HepG2 (cell line): Measurements from ENCODE around the gene SP5. TPM values are rescaled to one million over a fixed set of nuclear protein-coding genes. Genes with fewer than 3 reads are reported as not detected.

Experiments
- ATAC-seq: fragments of 200-7000 bp; cut with Tn5 transposase; 3 replicates; pipeline ENCODE4 v1.9.1; 2020; ENCODE audit warnings: mild to moderate bottlenecking, moderate library complexity
- BruUV-seq: library from RNA; stranded (reverse); fragments of 400-500 nt; replicated peaks from 2 replicates; lab custom pipeline; 2021; lab: Mats Ljungman, UMichigan
- CTCF ChIA-PET: fragments of 300-600 bp; formaldehyde crosslinking; extraction: SDS; loops from one replicate; lab custom pipeline; 2021; ENCODE audit warnings: low total read pairs, inconsistent platforms, low intra/inter-chr PET ratio; lab: Yijun Ruan, JAX
- POLR2A ChIA-PET: fragments of 350-600 bp; sonication (Branson Sonifier 250); formaldehyde crosslinking; loops from one replicate; lab custom pipeline; 2020; ENCODE audit warnings: antibody characterized with exemption, inconsistent platforms; lab: Yijun Ruan, JAX
- DNase-seq: peaks from one replicate; pipeline ENCODE4 v3.0.0-alpha.2; 2015; ENCODE audit warnings: low spot score
- FAIRE-seq: peaks from 3 replicates; lab custom pipeline; 2011; peaks lifted over from hg19 to GRCh38; lab: Jason Lieb, UNC
- H2AFZ ChIP-seq: one replicate; pipeline ENCODE4 v1.6.1; 2011; ENCODE audit warnings: low read length, inconsistent platforms
- H3K27ac ChIP-seq: fragments of 300-600 bp; 3 replicates; pipeline ENCODE4 v1.8.0; 2011; ENCODE audit warnings: mixed run types, mild to moderate bottlenecking, mixed read lengths, low read length, inconsistent platforms; ENCODE audit not compliant: insufficient read depth; ENCODE audit errors: extremely low read length
- H3K27me3 ChIP-seq, 2 experiments: fragments of 200-600 bp in 1 of 2; 2 replicates in 1 of 2; 3 replicates in 1 of 2; pipeline versions ENCODE4 v1.6.0 to v1.8.0; 2011; ENCODE audit warnings: low read length in 2 of 2, mild to moderate bottlenecking in 2 of 2, moderate library complexity in 2 of 2, inconsistent platforms in 1 of 2; ENCODE audit not compliant: insufficient read depth in 2 of 2, control insufficient read depth in 1 of 2
- H3K36me3 ChIP-seq, 2 experiments: fragments of 200-600 bp in 1 of 2; replicated peaks in 1 of 2; 2 replicates in 1 of 2; 3 replicates in 1 of 2; pipeline versions ENCODE4 v1.5.1 to v1.8.0; 2011; ENCODE audit warnings: low read length in 2 of 2, inconsistent platforms in 1 of 2; ENCODE audit not compliant: insufficient read depth in 2 of 2, control insufficient read depth in 1 of 2
- H3K4me1 ChIP-seq: 2 replicates; pipeline ENCODE4 v1.5.1; 2012; ENCODE audit warnings: low read length, inconsistent platforms; ENCODE audit not compliant: insufficient read depth
- H3K4me2 ChIP-seq: 2 replicates; pipeline ENCODE4 v1.6.0; 2011; ENCODE audit warnings: low read depth, low read length, inconsistent platforms
- H3K4me3 ChIP-seq, 3 experiments: fragments of 200-600 bp in 1 of 3; sonication (generic), shearing (Covaris generic) in 1 of 3; replicated peaks in 1 of 3; 2 replicates each; pipeline ENCODE4 v1.5.1; 2011 to 2016; ENCODE audit warnings: low read length in 3 of 3, inconsistent platforms in 2 of 3, low read depth in 2 of 3, mild to moderate bottlenecking in 2 of 3, control low read depth in 1 of 3, mixed read lengths in 1 of 3; ENCODE audit not compliant: insufficient read depth in 1 of 3
- H3K79me2 ChIP-seq: one replicate; pipeline ENCODE4 v1.6.1; 2011; ENCODE audit warnings: low read length, inconsistent platforms; ENCODE audit not compliant: insufficient read depth
- H3K9ac ChIP-seq: 2 replicates; pipeline ENCODE4 v1.6.0; 2011; ENCODE audit warnings: mild to moderate bottlenecking, low read depth, low read length, inconsistent platforms; ENCODE audit not compliant: insufficient read depth
- H3K9me3 ChIP-seq: 2 replicates; pipeline ENCODE4 v1.5.1; 2012; ENCODE audit warnings: mild to moderate bottlenecking, low read length
- H4K20me1 ChIP-seq: 2 replicates; pipeline ENCODE4 v1.6.0; 2011; ENCODE audit warnings: inconsistent platforms, mild to moderate bottlenecking, low read length, moderate library complexity; ENCODE audit not compliant: insufficient read depth
- BCL6 ChIP-seq: IDR thresholded peaks from 2 replicates; pipeline ENCODE4 v1.6.1; 2016; ENCODE audit warnings: missing genetic modification reagents, missing compliant biosample characterization
- FOXA3 ChIP-seq: IDR thresholded peaks from 2 replicates; pipeline ENCODE4 v1.6.1; 2016; ENCODE audit warnings: missing genetic modification reagents, missing compliant biosample characterization
- HMG20A ChIP-seq: IDR thresholded peaks from 2 replicates; pipeline ENCODE4 v1.6.1; 2016; ENCODE audit warnings: borderline replicate concordance
- JUND ChIP-seq: sonication (generic); formaldehyde crosslinking; IDR thresholded peaks from 2 replicates; pipeline ENCODE4 v1.8.0; 2022; ENCODE audit warnings: mild to moderate bottlenecking, missing genetic modification reagents
- NFIC ChIP-seq: IDR thresholded peaks from 2 replicates; pipeline ENCODE4 v1.6.1; 2012; ENCODE audit warnings: mild to moderate bottlenecking, low read length, inconsistent platforms
- SATB2 ChIP-seq: sonication (generic); formaldehyde crosslinking; IDR thresholded peaks from 2 replicates; pipeline ENCODE4 v1.5.0; 2020; ENCODE audit warnings: missing genetic modification reagents
- SP4 ChIP-seq: sonication (generic); formaldehyde crosslinking; IDR thresholded peaks from 2 replicates; pipeline ENCODE4 v1.8.1; 2023; ENCODE audit warnings: mild to moderate bottlenecking, missing genetic modification reagents
- TRIM22 ChIP-seq: fragments of 450-650 bp; IDR thresholded peaks from 2 replicates; pipeline ENCODE4 v1.6.1; 2017
- TRIM24 ChIP-seq: sonication (generic); formaldehyde crosslinking; IDR thresholded peaks from 2 replicates; pipeline ENCODE4 v1.8.0; 2022; ENCODE audit warnings: mild to moderate bottlenecking, missing genetic modification reagents
- ZNF317 ChIP-seq: sonication (generic); formaldehyde crosslinking; IDR thresholded peaks from 2 replicates; pipeline ENCODE4 v1.5.0; 2020; ENCODE audit warnings: mild to moderate bottlenecking, missing genetic modification reagents
- ZSCAN20 ChIP-seq: sonication (generic); formaldehyde crosslinking; IDR thresholded peaks from 2 replicates; pipeline ENCODE4 v1.4.0; 2020; ENCODE audit warnings: missing genetic modification reagents, mild to moderate bottlenecking, borderline replicate concordance
- ZZZ3 ChIP-seq: sonication (generic); formaldehyde crosslinking; IDR thresholded peaks from 2 replicates; pipeline ENCODE4 v1.4.0; 2020; ENCODE audit warnings: missing genetic modification reagents, mild to moderate bottlenecking, borderline replicate concordance
- WGBS: methylation state at CpG from one replicate; pipeline ENCODE4 v1.1.6; 2017; ENCODE audit warnings: low lambda C conversion rate; 5-methylcytosine and 5-hydroxymethylcytosine counted together
- in situ Hi-C: cut with HindIII; loops from 2 replicates; pipeline ENCODE4 v1.10.0; 2017; ENCODE audit warnings: low pct_unique_long_range_greater_than_20kb; ENCODE audit not compliant: extremely low pct_ligation_motif_present
- intact Hi-C: fragments of 100-400 bp; cut with micrococcal nuclease; formaldehyde crosslinking; loops from one replicate; pipeline ENCODE4 v1.10.0; 2022; ENCODE audit not compliant: unreplicated experiment
- polyA plus RNA-seq, 8 experiments: library from polyadenylated mRNA; depleted of rRNA in 3 of 8; stranded (reverse) in 7 of 8; unstranded in 1 of 8; fragments of >200 nt; fragmentation: Illumina TruSeq in 4 of 8; extraction: Trizol in 4 of 8; gene quantifications; 2 replicates each; pipeline versions ENCODE4 v1.2.1 to v1.2.3, GENCODE V29; 2011 to 2016; ENCODE audit warnings: low read depth in 4 of 8, missing spikeins in 1 of 8, mixed read lengths in 1 of 8; ENCODE audit not compliant: insufficient read depth in 1 of 8
- total RNA-seq, 5 experiments: library from RNA; depleted of rRNA; stranded (reverse); fragments of >200 nt; fragmentation: Illumina TruSeq; extraction: Trizol; gene quantifications; 2 replicates each; pipeline ENCODE4 v1.2.3, GENCODE V29; 2016; ENCODE audit warnings: low read depth in 1 of 5
- TF ChIP-seq, protein P1 (sequence below): sonication (generic); formaldehyde crosslinking; IDR thresholded peaks from 2 replicates; pipeline ENCODE4 v1.4.0; 2020; ENCODE audit warnings: missing genetic modification reagents
- TF ChIP-seq, protein P2 (sequence below): sonication (generic); formaldehyde crosslinking; IDR thresholded peaks from 2 replicates; pipeline ENCODE4 v1.5.0; 2020; ENCODE audit warnings: mild to moderate bottlenecking, missing genetic modification reagents, borderline replicate concordance
- TF ChIP-seq, protein P3 (sequence below): IDR thresholded peaks from 2 replicates; pipeline ENCODE4 v1.6.1; 2016; ENCODE audit warnings: low read depth, borderline replicate concordance
- TF ChIP-seq, protein P4 (sequence below), 2 experiments: fragments of 450-650 bp in 1 of 2; sonication (generic) in 1 of 2; formaldehyde crosslinking; IDR thresholded peaks; 2 replicates each; pipeline versions ENCODE4 v1.5.0 to v1.8.0; 2020 to 2022; ENCODE audit warnings: mild to moderate bottlenecking in 1 of 2, missing genetic modification reagents in 1 of 2

Gene SP5
- total and polyA plus RNA-seq, 2 of the 13 experiments (the other 11 are each of a cell fraction or from before 2014, with no cell fraction given): 50.8 to 119 TPM

- Histone ChIP-seq H3K79me2 (no peaks in the 10 kb centered on the region), H3K27ac (no peak overlapping the region), H4K20me1 (no peaks in the 10 kb centered on the region), H3K4me2 (peak overlapping the region; percentile 56), H3K4me1 (peaks cover 38% of the 10 kb centered on the region), H3K4me3 (no peak overlapping the region), H3K9ac (no peak overlapping the region), H2AFZ (no peak overlapping the region), H3K36me3 (no peaks in the 10 kb centered on the region), H3K9me3 (no peaks in the 10 kb centered on the region), H3K27me3 (peaks cover 0 to 6% of the 10 kb centered on the region in 2 experiments; a peak in 1 of 5 replicates)
- intact Hi-C loops: no loop called here
- under 1% methylated on average over 4 of the region's 4 CpGs for WGBS
- FAIRE-seq (peak; percentile 43), ATAC-seq (no peak), DNase-seq (peak; percentile 17)
- in situ Hi-C loops: no loop called here
- ChIA-PET CTCF (no interaction called here), POLR2A (no interaction called here)
- no TSS peak for BruUV-seq
- TF ChIP-seq ZSCAN20 (CRISPR knock-in tag) (no peak), SP4 (no peak), FOXA3 (CRISPR knock-in tag) (peak; percentile 49; the same call in 1 of the 2 replicates), TRIM24 (no peak), TRIM22 (no peak), SATB2 (no peak), ZNF317 (CRISPR knock-in tag) (no peak), NFIC (peak; percentile 68), BCL6 (CRISPR knock-in tag) (peak; percentile 83), JUND (CRISPR knock-in tag) (no peak), ZZZ3 (CRISPR knock-in tag) (no peak), HMG20A (CRISPR knock-in tag) (peak; percentile 51; the same call in 1 of the 2 replicates)
- TF ChIP-seq, protein P1, sequence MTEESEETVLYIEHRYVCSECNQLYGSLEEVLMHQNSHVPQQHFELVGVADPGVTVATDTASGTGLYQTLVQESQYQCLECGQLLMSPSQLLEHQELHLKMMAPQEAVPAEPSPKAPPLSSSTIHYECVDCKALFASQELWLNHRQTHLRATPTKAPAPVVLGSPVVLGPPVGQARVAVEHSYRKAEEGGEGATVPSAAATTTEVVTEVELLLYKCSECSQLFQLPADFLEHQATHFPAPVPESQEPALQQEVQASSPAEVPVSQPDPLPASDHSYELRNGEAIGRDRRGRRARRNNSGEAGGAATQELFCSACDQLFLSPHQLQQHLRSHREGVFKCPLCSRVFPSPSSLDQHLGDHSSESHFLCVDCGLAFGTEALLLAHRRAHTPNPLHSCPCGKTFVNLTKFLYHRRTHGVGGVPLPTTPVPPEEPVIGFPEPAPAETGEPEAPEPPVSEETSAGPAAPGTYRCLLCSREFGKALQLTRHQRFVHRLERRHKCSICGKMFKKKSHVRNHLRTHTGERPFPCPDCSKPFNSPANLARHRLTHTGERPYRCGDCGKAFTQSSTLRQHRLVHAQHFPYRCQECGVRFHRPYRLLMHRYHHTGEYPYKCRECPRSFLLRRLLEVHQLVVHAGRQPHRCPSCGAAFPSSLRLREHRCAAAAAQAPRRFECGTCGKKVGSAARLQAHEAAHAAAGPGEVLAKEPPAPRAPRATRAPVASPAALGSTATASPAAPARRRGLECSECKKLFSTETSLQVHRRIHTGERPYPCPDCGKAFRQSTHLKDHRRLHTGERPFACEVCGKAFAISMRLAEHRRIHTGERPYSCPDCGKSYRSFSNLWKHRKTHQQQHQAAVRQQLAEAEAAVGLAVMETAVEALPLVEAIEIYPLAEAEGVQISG (CRISPR knock-in tag): no peak
- TF ChIP-seq, protein P2, sequence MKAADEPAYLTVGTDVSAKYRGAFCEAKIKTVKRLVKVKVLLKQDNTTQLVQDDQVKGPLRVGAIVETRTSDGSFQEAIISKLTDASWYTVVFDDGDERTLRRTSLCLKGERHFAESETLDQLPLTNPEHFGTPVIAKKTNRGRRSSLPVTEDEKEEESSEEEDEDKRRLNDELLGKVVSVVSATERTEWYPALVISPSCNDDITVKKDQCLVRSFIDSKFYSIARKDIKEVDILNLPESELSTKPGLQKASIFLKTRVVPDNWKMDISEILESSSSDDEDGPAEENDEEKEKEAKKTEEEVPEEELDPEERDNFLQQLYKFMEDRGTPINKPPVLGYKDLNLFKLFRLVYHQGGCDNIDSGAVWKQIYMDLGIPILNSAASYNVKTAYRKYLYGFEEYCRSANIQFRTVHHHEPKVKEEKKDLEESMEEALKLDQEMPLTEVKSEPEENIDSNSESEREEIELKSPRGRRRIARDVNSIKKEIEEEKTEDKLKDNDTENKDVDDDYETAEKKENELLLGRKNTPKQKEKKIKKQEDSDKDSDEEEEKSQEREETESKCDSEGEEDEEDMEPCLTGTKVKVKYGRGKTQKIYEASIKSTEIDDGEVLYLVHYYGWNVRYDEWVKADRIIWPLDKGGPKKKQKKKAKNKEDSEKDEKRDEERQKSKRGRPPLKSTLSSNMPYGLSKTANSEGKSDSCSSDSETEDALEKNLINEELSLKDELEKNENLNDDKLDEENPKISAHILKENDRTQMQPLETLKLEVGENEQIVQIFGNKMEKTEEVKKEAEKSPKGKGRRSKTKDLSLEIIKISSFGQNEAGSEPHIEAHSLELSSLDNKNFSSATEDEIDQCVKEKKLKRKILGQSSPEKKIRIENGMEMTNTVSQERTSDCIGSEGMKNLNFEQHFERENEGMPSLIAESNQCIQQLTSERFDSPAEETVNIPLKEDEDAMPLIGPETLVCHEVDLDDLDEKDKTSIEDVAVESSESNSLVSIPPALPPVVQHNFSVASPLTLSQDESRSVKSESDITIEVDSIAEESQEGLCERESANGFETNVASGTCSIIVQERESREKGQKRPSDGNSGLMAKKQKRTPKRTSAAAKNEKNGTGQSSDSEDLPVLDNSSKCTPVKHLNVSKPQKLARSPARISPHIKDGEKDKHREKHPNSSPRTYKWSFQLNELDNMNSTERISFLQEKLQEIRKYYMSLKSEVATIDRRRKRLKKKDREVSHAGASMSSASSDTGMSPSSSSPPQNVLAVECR (CRISPR knock-in tag): no peak
- TF ChIP-seq, protein P3, sequence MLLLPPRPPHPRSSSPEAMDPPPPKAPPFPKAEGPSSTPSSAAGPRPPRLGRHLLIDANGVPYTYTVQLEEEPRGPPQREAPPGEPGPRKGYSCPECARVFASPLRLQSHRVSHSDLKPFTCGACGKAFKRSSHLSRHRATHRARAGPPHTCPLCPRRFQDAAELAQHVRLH (CRISPR knock-in tag): no peak
- TF ChIP-seq, protein P4, sequence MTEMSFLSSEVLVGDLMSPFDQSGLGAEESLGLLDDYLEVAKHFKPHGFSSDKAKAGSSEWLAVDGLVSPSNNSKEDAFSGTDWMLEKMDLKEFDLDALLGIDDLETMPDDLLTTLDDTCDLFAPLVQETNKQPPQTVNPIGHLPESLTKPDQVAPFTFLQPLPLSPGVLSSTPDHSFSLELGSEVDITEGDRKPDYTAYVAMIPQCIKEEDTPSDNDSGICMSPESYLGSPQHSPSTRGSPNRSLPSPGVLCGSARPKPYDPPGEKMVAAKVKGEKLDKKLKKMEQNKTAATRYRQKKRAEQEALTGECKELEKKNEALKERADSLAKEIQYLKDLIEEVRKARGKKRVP (CRISPR knock-in tag; IDR thresholded peaks at IDR 0.05): 0 out of 4 replicates have a peak, but pooled peaks of 1 of the 2 experiments have one; percentile 17
These were observed 51.6 kb downstream of the SP5 start for GRCh38 chr2:170766693-170767092.
